ENCODE measurements around the gene RGS21. TPM values are rescaled to one million over a fixed set of nuclear protein-coding genes. Genes with fewer than 3 reads are reported as not detected.

The RGS21 gene
- total and polyA plus RNA-seq, 10 of the 15 experiments (the other 5 are each of a cell fraction or from before 2014, with no cell fraction given), result not detected

- ChIA-PET POLR2A (no interaction called here), CTCF (no interaction called here), SMC1A (ENCODE audit: uncharacterized antibody, unreplicated experiment) (no interaction called here), RAD21 (ENCODE audit: unreplicated experiment) (no interaction called here)
- H2AFZ ChIP-seq (ENCODE audit: control insufficient read depth, low read depth, low read length), result no peak overlapping the region
- DNase-seq (ENCODE audit: low read depth, low spot score) (no peak), FAIRE-seq (no peak), ATAC-seq (no peak)
- TF ChIP-seq FOXK2 (IDR thresholded peaks at IDR 0.05) (no peak), RAD21 (IDR thresholded peaks at IDR 0.05; ENCODE audit: insufficient read depth, low read depth, low read length) (no peak), ZNF274 (IDR thresholded peaks at IDR 0.05; ENCODE audit: insufficient read depth, insufficient read length) (no peak), SIX5 (IDR thresholded peaks at IDR 0.05; ENCODE audit: low read depth, low read length, severe bottlenecking) (no peak), LARP7 (IDR thresholded peaks at IDR 0.05) (no peak), CHD2 (IDR thresholded peaks at IDR 0.05; ENCODE audit: borderline replicate concordance, low read depth, low read length) (no peak), NR2C1 (IDR thresholded peaks at IDR 0.05) (no peak), SRF (IDR thresholded peaks at IDR 0.05; ENCODE audit: low read depth in 2 of 2, low read length in 2 of 2) (no peak), HDAC6 (IDR thresholded peaks at IDR 0.05; ENCODE audit: unreplicated experiment) (no peak), NR2F1 (conservative IDR thresholded peaks at IDR 0.05) (no peak), SUPT20H (IDR thresholded peaks at IDR 0.05; ENCODE audit: borderline replicate concordance, control insufficient read depth, low read depth, low read length) (no peak), CBX3 (IDR thresholded peaks at IDR 0.05; ENCODE audit: borderline replicate concordance, low read depth) (no peak), USF2 (IDR thresholded peaks at IDR 0.05; ENCODE audit: borderline replicate concordance, low read depth, low read length) (no peak), RELB (IDR thresholded peaks at IDR 0.05; ENCODE audit: low read depth) (no peak), SPI1 (IDR thresholded peaks at IDR 0.05; ENCODE audit: borderline replicate concordance, insufficient read depth, low read depth, low read length) (no peak), TAF1 (IDR thresholded peaks at IDR 0.05; ENCODE audit: borderline replicate concordance, low read depth, low read length) (no peak), HCFC1 (IDR thresholded peaks at IDR 0.05; ENCODE audit: low read length) (no peak), CREB1 (IDR thresholded peaks at IDR 0.05; ENCODE audit: low read depth) (no peak), CTCF (IDR thresholded peaks at IDR 0.05 in 2 of 3, conservative IDR thresholded peaks at IDR 0.05 in 1 of 3; ENCODE audit: control insufficient read depth in 2 of 3, extremely low read depth in 1 of 3, insufficient read depth in 1 of 3, low read depth in 3 of 3, low read length in 3 of 3) (no peak)
- TF ChIP-seq, protein P1, sequence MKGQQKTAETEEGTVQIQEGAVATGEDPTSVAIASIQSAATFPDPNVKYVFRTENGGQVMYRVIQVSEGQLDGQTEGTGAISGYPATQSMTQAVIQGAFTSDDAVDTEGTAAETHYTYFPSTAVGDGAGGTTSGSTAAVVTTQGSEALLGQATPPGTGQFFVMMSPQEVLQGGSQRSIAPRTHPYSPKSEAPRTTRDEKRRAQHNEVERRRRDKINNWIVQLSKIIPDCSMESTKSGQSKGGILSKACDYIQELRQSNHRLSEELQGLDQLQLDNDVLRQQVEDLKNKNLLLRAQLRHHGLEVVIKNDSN (IDR thresholded peaks at IDR 0.05; ENCODE audit: borderline replicate concordance, extremely low read length, insufficient read depth, low read depth, low read length), result no peak
- no peaks in the 10 kb centered on the region for H3K36me3 ChIP-seq (ENCODE audit: control insufficient read depth in 2 of 2, insufficient read depth in 2 of 2, low read length in 1 of 2)
- no peaks in the 10 kb centered on the region for H3K9me3 ChIP-seq (replicated peaks; ENCODE audit: control insufficient read depth, insufficient read depth, low read length)
- no peak overlapping the region for H3K9ac ChIP-seq (ENCODE audit: control insufficient read depth, insufficient read depth, low read length)
- BruUV-seq (replicated peaks), result no TSS peak
- H3K4me2 ChIP-seq (ENCODE audit: control insufficient read depth, insufficient read depth), result no peak overlapping the region
- in situ Hi-C loops (cut with MboI), result no loop called here
- no peaks in the 10 kb centered on the region for H3K27me3 ChIP-seq (replicated peaks in 1 of 2; ENCODE audit: control insufficient read depth in 2 of 2, insufficient read depth in 2 of 2, low read length in 1 of 2)
- H3K4me1 ChIP-seq (ENCODE audit: control insufficient read depth, insufficient read depth, low read length), result no peaks in the 10 kb centered on the region
- no peaks in the 10 kb centered on the region for H3K79me2 ChIP-seq (ENCODE audit: control insufficient read depth, insufficient read depth, low read length)
- no peak overlapping the region for H3K4me3 ChIP-seq
- 43% methylated on average over 6 of the region's 6 CpGs for WGBS (ENCODE audit: insufficient coverage, insufficient replicate concordance, low lambda C conversion rate, missing lambda C conversion rate)
- no peaks in the 10 kb centered on the region for H4K20me1 ChIP-seq (ENCODE audit: control insufficient read depth, insufficient read depth)
- intact Hi-C loops (cut with micrococcal nuclease; ENCODE audit: unreplicated experiment), result no loop called here
- H3K27ac ChIP-seq (ENCODE audit: control insufficient read depth, insufficient read depth), result no peak overlapping the region
Observed at GRCh38 chr1:192268468-192269052, 48.2 kb upstream of the RGS21 start.

All from GM12878 (cell line).